Measurements from ENCODE around the gene NFATC4. TPM values are rescaled to one million over a fixed set of nuclear protein-coding genes. Genes with fewer than 3 reads are reported as not detected.
A peak's percentile ranks its signal among the peaks of the same experiment; 100 is the strongest.

NFATC4 gene
- total and polyA plus RNA-seq, 10 of the 15 experiments (the other 5 are each of a cell fraction or from before 2014, with no cell fraction given), result 0.97 to 14.3 (median 4.9) TPM

DNA sequence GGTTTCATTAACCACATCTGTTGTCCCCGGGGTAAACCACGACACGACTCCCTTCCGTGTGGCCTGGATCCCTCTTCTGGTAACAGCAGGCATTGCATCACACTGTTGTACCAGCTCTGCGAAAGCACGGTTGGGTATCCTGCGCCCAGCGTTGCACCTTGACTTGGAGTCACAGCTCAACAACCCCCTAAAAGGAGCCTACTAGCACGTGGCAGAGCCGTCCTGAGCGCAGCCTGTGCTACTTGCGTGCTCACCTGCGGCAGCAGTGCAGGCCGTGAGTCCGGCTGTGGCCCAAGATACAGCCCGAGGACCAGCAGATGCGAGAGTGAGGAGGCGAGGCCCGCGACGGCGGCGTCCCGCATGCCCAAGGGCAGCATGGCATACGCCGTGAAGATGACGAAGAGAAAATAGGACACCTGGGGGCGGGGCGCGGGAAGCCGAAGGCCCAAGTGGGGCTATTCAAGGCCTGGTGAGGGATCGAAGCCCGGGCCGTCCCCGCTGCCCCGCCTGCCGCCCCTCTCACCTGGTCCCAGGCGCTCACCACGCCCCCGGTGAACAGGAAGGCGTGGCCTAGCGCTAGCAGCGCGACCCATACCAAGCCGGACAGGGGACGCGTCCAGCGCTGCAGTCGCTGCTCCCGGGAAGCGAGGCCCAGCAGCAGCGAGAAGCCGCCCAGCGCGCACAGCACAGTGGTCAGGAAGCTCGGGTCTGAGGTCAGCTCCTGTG, 35.6 kb upstream of the NFATC4 start (continued):
- peak; percentile 84 for TF ChIP-seq MEF2B (IDR thresholded peaks at IDR 0.05; ENCODE audit: partially characterized antibody, poor library complexity, severe bottlenecking)
- peak; percentile 73 for TF ChIP-seq RAD21 (IDR thresholded peaks at IDR 0.05; ENCODE audit: insufficient read depth, low read depth, low read length)
- no peak for TF ChIP-seq FOS (IDR thresholded peaks at IDR 0.05; ENCODE audit: borderline replicate concordance, extremely low read depth, insufficient read length)
- TF ChIP-seq, protein P1, sequence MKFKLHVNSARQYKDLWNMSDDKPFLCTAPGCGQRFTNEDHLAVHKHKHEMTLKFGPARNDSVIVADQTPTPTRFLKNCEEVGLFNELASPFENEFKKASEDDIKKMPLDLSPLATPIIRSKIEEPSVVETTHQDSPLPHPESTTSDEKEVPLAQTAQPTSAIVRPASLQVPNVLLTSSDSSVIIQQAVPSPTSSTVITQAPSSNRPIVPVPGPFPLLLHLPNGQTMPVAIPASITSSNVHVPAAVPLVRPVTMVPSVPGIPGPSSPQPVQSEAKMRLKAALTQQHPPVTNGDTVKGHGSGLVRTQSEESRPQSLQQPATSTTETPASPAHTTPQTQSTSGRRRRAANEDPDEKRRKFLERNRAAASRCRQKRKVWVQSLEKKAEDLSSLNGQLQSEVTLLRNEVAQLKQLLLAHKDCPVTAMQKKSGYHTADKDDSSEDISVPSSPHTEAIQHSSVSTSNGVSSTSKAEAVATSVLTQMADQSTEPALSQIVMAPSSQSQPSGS (IDR thresholded peaks at IDR 0.05; ENCODE audit: low read length), result no peak
- TF ChIP-seq HDGF (IDR thresholded peaks at IDR 0.05), result no peak
- no peak for TF ChIP-seq ETV6 (conservative IDR thresholded peaks at IDR 0.05 in 1 of 2, IDR thresholded peaks at IDR 0.05 in 1 of 2; ENCODE audit: borderline replicate concordance in 1 of 2, low read depth in 1 of 2)
- no peak for TF ChIP-seq IKZF1 (conservative IDR thresholded peaks at IDR 0.05)
- TF ChIP-seq JUND (IDR thresholded peaks at IDR 0.05; ENCODE audit: low read depth, low read length), result no peak
- peak; percentile 59 for TF ChIP-seq CREB1 (IDR thresholded peaks at IDR 0.05; ENCODE audit: low read depth)
- TF ChIP-seq RUNX3 (IDR thresholded peaks at IDR 0.05; ENCODE audit: low read length), result peak; percentile 94
- no peak for TF ChIP-seq ZNF24 (IDR thresholded peaks at IDR 0.05)
- TF ChIP-seq BRCA1 (IDR thresholded peaks at IDR 0.05; ENCODE audit: low read depth, low read length), result no peak
- TF ChIP-seq, protein P2, sequence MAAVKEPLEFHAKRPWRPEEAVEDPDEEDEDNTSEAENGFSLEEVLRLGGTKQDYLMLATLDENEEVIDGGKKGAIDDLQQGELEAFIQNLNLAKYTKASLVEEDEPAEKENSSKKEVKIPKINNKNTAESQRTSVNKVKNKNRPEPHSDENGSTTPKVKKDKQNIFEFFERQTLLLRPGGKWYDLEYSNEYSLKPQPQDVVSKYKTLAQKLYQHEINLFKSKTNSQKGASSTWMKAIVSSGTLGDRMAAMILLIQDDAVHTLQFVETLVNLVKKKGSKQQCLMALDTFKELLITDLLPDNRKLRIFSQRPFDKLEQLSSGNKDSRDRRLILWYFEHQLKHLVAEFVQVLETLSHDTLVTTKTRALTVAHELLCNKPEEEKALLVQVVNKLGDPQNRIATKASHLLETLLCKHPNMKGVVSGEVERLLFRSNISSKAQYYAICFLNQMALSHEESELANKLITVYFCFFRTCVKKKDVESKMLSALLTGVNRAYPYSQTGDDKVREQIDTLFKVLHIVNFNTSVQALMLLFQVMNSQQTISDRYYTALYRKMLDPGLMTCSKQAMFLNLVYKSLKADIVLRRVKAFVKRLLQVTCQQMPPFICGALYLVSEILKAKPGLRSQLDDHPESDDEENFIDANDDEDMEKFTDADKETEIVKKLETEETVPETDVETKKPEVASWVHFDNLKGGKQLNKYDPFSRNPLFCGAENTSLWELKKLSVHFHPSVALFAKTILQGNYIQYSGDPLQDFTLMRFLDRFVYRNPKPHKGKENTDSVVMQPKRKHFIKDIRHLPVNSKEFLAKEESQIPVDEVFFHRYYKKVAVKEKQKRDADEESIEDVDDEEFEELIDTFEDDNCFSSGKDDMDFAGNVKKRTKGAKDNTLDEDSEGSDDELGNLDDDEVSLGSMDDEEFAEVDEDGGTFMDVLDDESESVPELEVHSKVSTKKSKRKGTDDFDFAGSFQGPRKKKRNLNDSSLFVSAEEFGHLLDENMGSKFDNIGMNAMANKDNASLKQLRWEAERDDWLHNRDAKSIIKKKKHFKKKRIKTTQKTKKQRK (IDR thresholded peaks at IDR 0.05; ENCODE audit: low read depth, low read length), result no peak
- peak; percentile 95 for TF ChIP-seq ZNF384 (IDR thresholded peaks at IDR 0.05; ENCODE audit: borderline replicate concordance, low read depth, low read length)
- TF ChIP-seq WRNIP1 (IDR thresholded peaks at IDR 0.05; ENCODE audit: borderline replicate concordance, low read depth, low read length), result no peak
- no peak for TF ChIP-seq KAT2A (conservative IDR thresholded peaks at IDR 0.05; ENCODE audit: control insufficient read depth, low read depth, low read length)
- TF ChIP-seq ZZZ3 (IDR thresholded peaks at IDR 0.05; ENCODE audit: control insufficient read depth, insufficient read length, low read depth), result no peak
- no peak for TF ChIP-seq RCOR1 (conservative IDR thresholded peaks at IDR 0.05; ENCODE audit: low read depth, low read length)
- 0 out of 2 replicates have a peak, but pooled peaks have one; percentile 22 for TF ChIP-seq LARP7 (IDR thresholded peaks at IDR 0.05)
- no peak for TF ChIP-seq FOXK2 (IDR thresholded peaks at IDR 0.05)
- TF ChIP-seq, protein P3, sequence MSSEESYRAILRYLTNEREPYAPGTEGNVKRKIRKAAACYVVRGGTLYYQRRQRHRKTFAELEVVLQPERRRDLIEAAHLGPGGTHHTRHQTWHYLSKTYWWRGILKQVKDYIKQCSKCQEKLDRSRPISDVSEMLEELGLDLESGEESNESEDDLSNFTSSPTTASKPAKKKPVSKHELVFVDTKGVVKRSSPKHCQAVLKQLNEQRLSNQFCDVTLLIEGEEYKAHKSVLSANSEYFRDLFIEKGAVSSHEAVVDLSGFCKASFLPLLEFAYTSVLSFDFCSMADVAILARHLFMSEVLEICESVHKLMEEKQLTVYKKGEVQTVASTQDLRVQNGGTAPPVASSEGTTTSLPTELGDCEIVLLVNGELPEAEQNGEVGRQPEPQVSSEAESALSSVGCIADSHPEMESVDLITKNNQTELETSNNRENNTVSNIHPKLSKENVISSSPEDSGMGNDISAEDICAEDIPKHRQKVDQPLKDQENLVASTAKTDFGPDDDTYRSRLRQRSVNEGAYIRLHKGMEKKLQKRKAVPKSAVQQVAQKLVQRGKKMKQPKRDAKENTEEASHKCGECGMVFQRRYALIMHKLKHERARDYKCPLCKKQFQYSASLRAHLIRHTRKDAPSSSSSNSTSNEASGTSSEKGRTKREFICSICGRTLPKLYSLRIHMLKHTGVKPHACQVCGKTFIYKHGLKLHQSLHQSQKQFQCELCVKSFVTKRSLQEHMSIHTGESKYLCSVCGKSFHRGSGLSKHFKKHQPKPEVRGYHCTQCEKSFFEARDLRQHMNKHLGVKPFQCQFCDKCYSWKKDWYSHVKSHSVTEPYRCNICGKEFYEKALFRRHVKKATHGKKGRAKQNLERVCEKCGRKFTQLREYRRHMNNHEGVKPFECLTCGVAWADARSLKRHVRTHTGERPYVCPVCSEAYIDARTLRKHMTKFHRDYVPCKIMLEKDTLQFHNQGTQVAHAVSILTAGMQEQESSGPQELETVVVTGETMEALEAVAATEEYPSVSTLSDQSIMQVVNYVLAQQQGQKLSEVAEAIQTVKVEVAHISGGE (CRISPR knock-in tag; IDR thresholded peaks at IDR 0.05), result no peak
